Inferior parietal cortex (tissue), 1 donor: ENCODE measurements around the gene TMTC3.
"Not testable (repeated sequence)": the region's sequence is repeated elsewhere in the genome, so short reads cannot be mapped to it uniquely, and the experiment has no call there.

Experiments
- DNase-seq: peaks from one replicate; pipeline ENCODE4 v3.0.0-alpha.2; 2016; ENCODE audit errors: extremely low spot score

Gene TMTC3

DNA sequence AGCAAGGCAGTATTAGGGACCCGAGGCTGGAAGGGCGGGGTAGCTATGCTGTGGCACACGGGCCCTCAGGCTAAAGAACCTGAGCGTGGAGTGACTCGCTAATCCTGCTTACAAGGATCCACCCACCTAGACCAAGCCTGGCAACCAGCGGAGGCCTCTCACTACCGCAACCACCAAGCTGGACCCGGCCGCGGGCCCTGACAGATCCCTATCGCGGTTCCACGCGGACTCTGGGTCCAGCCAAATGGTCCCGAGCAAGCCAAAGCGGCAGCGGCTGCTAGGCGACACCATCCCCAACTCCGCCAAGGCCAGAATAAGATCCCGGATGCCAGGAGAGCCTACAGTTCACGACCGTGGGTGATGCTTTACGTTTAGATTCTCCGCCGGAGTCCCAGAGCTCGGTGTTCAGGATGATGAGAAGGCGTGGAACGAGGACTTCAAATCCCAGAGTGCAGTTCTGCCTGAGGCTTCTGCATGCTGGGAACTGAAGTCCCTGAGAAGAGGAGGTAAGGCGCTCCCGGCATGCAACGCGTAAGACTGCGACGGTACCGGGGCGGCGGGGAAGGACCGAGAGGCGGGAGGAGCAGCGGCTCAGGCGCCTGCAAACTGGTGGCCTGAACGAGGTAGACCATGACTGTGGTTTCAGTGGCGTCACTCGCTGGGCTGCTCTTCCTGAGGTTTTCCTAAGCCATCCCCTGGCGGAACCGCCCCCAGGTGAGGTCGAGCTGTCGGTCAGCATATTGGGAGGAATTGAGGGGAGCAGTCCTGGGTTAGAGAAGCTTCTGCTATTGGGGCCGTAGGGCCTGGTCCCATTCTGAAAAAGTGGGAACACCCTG is at the start of gene TMTC3, which contains the start of gene CEP290:
TMTC3 (plus strand) TSS at position 534 of the 836 bp plus-strand sequence. CDS start 6,009 bp downstream, outside the sequence.
CEP290 (minus strand) TSS at position 315 of the 836 bp plus-strand sequence. CDS start 781 bp downstream, outside the sequence.
- DNase-seq, result peak; percentile 99

DNA sequence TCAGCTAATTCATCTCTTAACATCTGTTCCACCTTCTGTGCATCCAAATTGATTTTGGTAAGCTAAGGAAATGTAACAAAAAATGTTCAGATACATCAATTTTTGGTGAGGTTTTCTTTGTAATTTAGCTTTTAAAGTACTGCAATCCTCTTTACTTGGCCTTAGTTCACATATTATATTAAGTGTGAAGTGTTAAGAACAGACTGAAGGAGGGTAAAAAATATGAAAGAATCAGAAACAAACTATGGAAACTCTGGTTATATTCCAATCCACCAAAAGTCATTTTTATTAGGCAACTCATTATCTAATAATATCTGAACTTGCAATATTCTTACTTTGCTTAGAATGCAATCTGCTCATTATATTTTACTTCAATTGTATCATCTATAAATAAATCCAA is 49.3 kb upstream of the TMTC3 start:
- DNase-seq, result no peak

DNA sequence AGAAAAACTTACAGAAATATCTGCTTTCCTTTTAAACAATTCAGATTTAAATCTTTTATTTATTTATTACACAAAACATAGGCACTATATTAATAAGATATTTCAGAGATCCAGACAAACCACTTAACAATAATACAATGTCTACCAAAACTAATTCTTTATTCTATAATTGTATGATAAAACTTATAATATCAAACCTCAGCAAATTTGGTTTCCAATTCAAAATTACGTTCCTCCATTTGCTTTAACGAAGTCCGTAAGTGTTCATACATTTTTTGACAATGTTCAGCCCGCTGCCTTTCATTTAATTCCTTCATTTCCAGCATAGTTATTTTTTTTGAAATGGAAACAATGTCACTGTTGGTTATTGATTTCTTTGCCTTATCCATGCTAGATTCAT is 48.5 kb upstream of the TMTC3 start:
- DNase-seq, result no peak

DNA sequence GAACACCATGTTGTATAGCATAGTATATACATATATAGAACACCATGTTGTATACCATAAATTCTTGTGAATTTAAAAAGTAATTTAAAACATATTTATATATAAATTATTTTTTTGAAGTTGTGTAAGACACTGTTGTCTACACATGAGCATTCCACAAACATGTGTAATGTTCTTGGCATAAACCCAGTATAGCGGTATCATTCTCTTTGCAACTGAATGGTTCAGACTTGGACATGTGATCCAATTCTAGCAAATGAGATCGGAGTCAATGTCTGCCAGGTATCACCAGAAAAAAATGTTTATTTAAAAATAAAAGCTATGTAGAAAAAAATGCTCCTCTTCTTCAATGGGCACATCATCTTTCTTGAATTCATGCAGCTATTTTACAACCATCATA is 34.1 kb upstream of the TMTC3 start:
- DNase-seq, result no peak

DNA sequence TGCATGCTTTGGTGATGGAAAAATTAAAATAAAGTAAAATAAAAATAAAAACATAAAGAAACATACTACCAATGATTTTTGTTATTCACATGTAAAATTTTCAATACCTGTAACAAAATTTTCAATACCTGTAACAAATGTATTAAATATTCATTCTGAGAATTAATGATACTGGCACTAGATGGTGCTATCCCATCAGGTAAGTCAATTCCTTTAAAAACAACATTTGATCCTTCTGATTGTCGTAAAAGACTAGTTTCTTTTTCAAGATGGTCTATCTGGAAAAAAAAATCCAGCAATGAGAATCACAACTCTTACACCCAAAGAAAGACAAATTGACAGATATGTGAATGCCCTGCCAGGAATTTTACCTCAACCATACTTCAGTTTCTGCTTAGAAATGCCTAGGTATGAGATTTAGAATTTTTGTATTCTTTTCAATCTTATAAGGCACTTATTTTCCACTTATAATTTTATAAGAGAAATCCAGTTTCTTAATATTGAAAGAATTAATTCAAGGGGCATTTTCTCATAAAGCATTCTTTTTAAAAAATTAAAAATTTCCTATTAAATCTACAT is 30.9 kb upstream of the TMTC3 start:
- peak; percentile 47 for DNase-seq

DNA sequence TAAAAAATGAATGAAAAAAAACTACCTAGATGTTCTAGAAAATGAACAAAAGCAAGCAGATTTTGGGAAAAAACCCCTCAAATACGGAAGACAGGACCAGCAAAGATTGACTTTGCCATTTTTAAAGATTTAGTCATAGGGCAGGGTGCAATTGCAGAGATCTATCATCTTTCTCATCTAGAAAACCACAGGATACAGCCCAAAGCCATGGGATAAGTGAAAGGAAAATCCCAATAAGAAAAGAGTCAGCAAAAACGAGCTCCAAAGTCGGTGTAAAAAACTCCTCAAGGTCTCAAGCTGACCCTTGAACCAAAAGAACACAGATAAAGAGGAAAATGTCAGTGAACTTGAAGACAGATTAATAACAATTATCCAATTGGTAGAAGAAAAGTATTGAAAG is 28.2 kb upstream of the TMTC3 start:
- DNase-seq, result no peak

DNA sequence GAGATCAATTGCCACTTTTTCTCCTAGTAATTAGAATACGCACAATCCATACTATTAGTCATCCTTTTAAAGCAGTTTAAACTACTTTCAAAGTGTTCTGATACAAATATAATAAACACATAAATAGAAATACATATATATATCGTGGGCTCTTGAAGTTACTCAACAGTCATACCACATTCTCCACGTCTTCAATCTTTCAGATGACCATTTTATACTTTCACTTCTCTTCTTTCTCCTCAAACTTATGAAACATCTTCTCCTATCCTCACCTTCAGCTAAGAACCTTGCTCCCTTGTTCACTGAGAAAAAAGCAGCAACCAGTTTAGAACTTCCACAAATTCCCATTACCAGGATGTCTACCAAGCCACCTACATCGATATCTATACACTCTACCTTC is 19.4 kb upstream of the TMTC3 start:
- DNase-seq, result no peak

DNA sequence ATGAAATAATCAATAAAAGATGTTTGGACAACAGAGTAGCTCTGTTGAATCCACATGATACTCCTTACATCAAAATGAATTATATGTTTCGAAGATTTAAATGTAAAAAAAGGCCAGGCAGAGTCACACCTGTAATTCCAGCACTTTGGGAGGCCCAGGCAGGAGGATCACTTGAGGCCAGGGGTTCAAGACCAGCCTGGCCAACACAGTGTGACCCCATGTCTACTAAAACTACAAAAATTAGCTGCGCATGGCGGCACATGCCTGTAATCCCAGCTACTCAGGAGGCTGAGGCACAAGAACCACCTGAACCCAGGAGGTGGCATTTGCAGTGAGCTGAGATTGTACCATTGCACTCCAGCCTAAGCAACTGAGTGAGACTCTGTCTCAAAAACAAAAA is 15.0 kb upstream of the TMTC3 start:
- no peak for DNase-seq

DNA sequence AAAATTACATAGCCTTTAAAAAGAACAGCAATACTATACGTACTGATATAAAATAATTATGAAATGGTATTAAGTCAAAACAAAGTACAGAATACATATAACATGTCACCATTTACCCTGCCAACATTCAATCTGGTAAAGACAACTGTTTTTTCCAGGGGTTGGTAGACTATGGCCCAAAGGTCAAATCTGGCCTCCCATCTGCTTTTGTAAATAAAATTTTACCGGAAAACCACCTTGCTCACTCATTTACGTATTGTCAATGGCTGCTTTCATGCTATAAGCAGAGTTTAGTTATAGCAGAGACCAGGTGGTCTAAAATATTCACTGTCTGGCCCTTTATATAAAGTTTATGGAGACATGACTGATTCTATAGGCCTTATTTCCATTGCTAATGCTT is 14.3 kb upstream of the TMTC3 start:
- no peak for DNase-seq

DNA sequence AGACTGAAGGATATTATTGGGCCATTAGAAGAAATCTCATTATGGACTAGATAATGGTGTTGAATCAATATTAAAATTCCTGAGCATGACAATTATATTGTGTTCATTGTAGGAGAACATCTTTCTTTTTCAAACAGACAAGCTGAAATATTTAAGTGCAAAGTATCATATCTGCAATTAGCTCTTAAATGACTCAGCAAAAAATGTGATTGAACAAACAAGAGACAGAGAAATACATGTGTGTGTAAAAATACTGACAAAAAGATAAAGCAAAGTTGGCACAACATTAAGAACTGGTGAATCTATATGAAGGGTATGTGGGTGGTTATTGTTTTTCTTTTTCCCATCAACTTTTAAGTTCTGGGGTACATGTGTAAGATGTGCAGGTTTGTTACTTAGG is 9.7 kb upstream of the TMTC3 start:
- no peak for DNase-seq

DNA sequence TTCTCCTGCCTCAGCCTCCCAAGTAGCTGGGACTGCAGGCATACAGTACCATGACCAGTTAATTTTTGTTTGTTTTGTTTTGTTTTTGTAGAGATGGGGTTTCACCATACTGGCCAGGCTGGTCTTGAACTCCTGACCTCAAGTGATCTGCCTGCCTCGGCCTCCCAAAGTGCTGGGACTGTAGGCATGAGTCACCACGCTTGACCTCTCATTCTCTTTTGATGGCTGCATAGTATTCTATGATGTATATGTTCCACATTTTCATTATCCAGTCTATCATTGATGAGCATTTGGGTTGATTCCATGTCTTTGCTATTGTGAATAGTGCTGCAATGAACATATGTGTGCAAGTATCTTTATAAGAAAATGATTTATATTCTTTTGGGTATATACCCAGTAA is 8.9 kb upstream of the TMTC3 start:
- DNase-seq, result not testable (repeated sequence)

DNA sequence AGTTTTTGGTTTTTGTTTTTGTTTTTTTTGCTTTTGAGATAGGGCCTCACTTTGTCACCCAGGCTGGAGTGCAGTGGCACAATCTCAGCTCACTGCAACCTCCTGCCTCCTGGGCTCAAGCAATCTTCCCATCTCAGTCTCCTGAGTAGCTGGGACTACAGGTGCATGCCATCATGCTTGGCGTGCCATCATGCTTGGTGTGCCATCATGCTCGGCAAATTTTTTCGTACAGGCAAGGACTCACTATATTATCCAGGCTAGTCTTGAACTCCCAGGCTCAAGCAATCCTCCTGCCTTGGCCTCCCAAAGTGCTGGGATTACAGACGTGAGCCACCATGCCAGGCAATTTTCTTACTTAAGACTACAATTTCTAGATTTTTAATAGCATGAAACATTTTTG is 2.4 kb upstream of the TMTC3 start:
- DNase-seq, result not testable (repeated sequence)

DNA sequence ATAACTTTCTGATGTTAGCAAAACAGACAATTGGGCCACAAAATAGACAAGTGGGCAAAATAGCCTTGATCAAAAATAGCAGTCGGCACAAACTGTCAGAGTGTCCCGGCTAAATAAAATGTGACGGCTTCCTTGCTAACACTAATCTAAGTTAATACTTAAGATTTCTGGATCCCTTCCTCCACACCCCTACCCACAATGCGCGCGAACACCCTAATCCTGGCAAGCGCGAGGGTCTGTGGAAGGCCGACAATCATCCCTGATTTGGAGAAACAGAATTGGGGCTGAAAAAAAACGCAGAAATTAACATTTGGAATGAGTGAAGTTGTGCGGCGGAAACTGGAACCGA is 708 bp upstream of the TMTC3 start:
- no peak for DNase-seq

DNA sequence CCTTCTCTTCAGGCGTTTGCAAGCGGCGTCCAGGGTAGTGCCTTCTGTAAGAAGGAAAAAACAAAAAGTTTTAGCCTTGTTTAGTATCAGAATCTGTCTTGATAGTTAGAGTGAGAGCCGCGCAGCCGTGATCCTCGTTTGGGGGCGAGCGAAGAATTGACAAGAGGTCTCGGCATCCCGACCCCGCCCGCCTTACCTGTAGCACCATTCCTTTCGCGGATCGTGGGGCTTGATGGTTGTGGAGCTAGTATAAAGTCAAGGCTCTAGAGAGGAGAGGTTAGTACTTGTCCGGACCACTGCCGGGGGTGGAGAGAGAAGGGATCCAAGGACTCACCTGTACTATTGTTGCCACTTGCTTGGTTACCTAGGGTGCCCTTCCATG is 494 bp downstream of the TMTC3 start:
- no peak for DNase-seq

DNA sequence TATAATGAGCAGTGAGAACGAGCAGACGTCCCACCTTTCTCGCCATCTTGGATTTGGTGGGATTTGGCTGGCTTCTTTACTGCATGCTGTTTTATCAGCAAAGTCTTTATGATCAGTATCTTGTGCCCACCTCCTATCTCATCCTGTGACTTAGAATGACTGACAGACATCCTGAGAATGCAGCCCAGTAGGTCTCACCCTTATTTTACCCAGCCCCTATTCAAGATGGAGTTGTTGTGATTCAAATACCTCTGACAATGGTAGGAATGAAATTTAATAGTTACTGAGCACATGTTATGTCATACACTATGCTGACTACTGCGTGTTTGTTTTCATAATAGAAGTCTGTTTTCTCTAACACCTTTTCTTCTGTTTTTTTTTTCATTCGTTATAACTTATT is 1.9 kb downstream of the TMTC3 start:
- DNase-seq, result no peak

DNA sequence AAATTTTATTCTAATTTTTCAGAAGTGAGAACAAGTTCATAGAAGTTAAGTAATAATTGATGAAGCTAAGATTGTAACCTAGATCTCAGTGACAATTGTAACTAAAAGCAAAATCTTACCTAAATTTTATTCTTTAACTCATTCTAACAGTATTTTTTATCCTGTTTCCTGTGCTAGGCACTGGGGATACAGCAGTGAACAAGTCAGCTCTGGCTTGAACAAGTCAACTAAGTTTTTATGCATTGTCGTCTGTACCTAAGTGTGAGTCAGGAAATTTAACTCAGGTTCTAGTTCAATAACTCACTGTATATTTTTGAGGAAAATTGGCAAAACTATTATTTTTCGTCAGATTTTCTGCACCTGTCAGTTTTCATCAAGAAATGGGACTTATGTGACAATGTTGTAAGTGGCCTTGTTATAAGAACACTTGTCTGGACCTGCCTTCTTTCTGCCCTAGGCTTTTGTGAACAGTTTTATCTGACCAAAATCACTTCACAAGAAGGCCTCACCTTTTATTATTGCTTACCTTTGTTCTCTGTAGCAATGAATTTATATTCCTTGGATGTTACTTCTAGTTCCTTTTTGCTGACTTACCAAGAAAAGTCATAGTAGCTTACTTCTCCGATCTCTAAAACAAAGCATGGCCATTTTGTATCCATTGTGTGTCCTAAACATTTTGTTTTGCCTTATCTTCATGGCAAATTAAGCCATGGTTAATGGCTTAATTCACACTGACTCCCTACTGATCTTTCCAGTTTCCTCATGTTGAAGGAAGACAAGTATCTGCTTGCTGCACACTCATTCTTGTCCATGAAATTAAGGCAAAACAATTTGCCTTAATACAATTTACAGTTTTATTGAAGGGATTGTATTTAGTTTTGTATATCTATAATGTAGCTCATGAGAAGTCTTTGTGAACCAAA is 2.7 kb downstream of the TMTC3 start:
- no peak for DNase-seq

DNA sequence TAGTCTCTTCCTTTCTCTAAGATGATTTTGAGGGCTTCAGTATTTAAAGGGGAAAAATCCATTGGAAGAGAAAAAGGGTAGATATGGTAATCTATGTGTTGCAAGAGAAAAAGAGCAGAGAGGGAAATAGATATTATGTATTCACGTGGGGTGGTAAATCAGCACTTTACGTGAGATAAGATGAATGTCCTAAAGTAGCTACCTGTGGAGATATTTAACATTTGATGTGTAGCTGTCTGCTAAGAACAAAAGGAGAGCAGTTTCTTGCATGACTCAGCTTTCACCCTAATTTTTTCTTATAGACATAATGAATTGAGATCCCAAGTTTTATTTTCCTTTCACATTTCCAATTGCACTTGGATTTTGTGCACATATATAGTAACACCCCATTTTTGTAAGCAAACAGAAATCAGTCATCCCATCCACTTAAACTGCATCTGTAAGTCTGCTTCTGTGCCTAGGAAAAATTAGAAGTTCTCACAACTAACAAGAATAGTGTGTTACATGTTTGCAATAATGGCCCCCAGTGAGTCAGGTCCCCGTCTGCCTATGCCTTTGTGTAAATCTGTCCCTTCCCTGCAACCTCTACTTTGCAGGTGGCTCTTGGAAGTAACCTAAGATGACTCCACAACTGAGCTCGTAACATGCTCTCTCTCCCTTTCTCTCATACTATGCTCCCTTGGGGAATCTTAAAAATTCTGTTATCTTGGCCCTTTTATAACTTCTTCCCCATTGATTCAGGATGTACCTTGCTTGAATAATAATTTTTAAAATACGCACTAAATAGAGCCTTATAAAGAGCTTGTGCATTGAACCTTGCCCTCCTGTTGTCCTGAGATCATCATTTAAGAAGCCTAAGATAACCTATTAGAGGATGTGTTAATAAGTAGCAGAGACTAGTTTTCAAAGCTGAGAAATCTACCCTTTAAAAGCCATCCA is 3.7 kb downstream of the TMTC3 start:
- no peak for DNase-seq

DNA sequence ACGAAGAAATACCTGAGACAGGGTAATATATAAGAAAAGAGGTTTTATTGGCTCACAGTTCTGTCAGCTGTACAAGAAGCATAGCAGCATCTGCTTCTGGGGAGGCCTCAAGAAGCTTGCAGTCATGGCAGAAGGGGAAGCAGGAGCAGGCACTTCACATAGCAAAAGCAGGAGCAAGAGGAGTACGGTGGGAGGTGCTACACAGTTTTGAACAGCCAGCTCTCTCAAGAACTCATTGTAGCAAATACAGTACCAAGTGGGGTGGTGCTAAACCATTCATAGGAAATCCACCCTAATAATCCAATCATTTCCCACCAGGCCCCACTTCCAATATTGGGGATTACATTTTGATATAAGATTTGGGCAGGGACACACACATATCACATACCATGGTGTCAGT is 8.0 kb downstream of the TMTC3 start:
- DNase-seq, result no peak

DNA sequence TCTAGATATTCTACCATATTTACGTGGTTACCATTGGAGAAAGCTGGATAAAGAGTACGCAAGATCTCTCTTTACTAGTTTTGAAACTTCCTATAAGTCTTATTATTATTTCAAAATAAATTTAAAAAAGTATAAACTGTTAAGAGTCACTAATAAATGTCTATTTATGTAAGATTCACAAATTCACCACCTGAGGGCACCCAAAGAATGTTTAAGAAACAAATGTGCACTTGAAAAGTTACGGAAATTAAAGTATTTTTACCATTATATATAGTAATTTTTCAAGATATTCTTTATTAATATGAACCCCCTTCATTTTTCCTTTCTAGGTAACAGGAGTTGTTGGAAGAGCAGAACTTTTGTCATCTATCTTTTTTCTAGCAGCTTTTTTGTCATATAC is 11.9 kb downstream of the TMTC3 start:
- DNase-seq, result no peak

DNA sequence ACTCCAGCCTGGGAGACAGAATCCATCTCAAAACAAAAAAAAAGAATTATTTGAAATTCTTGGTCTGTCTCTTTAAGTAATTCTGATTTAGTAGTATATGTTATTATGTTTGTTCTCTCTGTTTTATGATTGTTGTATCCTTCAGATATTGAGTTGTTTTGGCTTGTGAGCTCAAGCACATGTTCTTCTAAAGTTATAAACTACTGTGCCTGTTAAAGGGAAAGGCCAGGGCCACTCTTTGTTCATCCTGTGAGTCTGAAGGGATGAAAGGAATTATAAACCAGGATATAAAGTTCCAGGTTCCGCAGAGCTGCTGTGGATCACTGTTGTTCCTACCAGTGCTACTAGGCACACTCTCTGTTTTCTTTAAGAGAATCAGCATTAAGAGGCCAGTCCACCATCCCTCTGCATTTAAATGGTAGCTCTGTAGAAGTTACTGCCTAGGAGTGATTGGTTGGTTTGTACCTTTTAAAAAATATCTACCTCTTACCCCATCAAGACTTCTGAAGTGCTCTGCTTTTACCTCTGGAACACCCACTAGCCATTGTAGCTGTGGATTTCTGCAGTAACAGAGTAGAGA is 14.1 kb downstream of the TMTC3 start:
- no peak for DNase-seq

DNA sequence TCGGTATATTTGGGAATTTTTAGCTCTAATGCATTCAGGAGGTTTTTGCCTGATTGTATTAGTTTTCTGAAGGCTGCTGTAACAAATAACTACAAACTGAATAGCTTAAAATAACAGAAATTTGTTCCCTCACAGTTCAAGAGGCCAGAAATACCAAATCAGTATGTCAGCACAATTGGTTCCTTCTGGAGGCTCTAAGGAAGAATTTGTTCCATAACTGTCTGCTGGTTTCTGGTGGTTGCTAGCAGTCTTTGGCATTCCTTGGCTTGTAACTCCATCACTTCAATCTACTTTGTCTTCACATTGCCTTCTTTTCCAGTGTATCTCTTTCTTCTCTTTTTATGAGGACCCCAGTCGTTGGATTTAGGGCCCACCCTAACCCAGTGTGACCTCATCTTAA is 21.3 kb downstream of the TMTC3 start:
- DNase-seq, result no peak
